HepG2 (cell line): ENCODE measurements around the gene APLF.

Experiments
- ASH2L ChIP-seq: fragments of 300-600, 200-600 bp; sonication (generic); IDR thresholded peaks from 2 replicates; pipeline ENCODE4 v1.7.0; 2017; ENCODE audit warnings: low read depth, mild to moderate bottlenecking, moderate library complexity, mixed read lengths, low read length; ENCODE audit not compliant: insufficient read length
- HOXA7 ChIP-seq: sonication (generic); formaldehyde crosslinking; IDR thresholded peaks from 2 replicates; pipeline ENCODE4 v1.8.1; 2022; ENCODE audit warnings: mild to moderate bottlenecking, missing genetic modification reagents, moderate library complexity
- POLR2A ChIP-seq, 2 experiments: IDR thresholded peaks; 2 replicates each; pipeline ENCODE4 v1.6.1; 2011; ENCODE audit warnings: low read depth in 2 of 2, low read length in 2 of 2, mild to moderate bottlenecking in 1 of 2, moderate library complexity in 1 of 2; ENCODE audit not compliant: insufficient read depth in 1 of 2
- ZNF616 ChIP-seq: sonication (generic); formaldehyde crosslinking; IDR thresholded peaks from 2 replicates; pipeline ENCODE4 v1.5.0; 2020; ENCODE audit warnings: low read depth, mild to moderate bottlenecking, missing genetic modification reagents

DNA sequence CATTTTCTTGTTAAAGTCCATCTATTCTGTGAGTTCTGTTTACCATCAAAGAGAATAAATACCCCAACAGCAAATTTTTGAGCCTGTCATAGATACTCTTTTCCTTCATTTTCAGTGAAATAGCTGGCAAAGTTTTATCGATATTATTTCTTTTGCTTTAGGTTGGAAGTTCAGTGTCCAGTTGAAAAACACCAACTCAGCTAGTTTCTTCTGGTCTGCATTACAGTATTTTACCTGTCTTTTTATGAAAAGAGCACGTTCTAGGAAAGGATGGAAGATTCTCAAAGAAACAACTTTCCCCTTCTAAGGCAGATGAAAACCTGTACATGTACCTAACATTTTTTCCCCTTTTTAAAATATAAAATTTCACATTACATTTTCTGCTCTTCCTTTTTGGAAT is 95.5 kb downstream of the APLF start:
- TF ChIP-seq POLR2A (IDR thresholded peaks at IDR 0.05; ENCODE audit: insufficient read depth in 1 of 2, low read depth in 2 of 2, low read length in 2 of 2) (no peak), HOXA7 (no peak), ASH2L (no peak), ZNF616 (no peak)
